ENCODE measurements around the gene SH3RF3.

SH3RF3 gene

GRCh38 chr2:109340381-109340780, 211.4 kb downstream of the SH3RF3 start:
- DNase-seq (ENCODE audit: low spot score): no peak

- DNase-seq (ENCODE audit: low spot score): no peak
Observed at GRCh38 chr2:109341355-109342255, 212.6 kb downstream of the SH3RF3 start.

GRCh38 chr2:109342256-109342850, 213.3 kb downstream of the SH3RF3 start:
- DNase-seq (ENCODE audit: low spot score): no peak

- DNase-seq (ENCODE audit: low spot score): no peak
Observed at GRCh38 chr2:109342930-109343329, 213.9 kb downstream of the SH3RF3 start.

- no peak for DNase-seq (ENCODE audit: low spot score)
Observed at GRCh38 chr2:109343460-109343859, 214.5 kb downstream of the SH3RF3 start.

GRCh38 chr2:109344270-109344805, 215.3 kb downstream of the SH3RF3 start:
- no peak for DNase-seq (ENCODE audit: low spot score)

GRCh38 chr2:109345091-109345490, 216.1 kb downstream of the SH3RF3 start:
- DNase-seq (ENCODE audit: low spot score): no peak

GRCh38 chr2:109345653-109346480, 216.9 kb downstream of the SH3RF3 start:
- DNase-seq (ENCODE audit: low spot score): no peak

- DNase-seq (ENCODE audit: low spot score): no peak
Observed at GRCh38 chr2:109346601-109347228, 217.7 kb downstream of the SH3RF3 start.

- no peak for DNase-seq (ENCODE audit: low spot score)
Observed at GRCh38 chr2:109347626-109348025, 218.6 kb downstream of the SH3RF3 start.

- no peak for DNase-seq (ENCODE audit: low spot score)
Observed at GRCh38 chr2:109348190-109348589, 219.2 kb downstream of the SH3RF3 start.

- no peak for DNase-seq (ENCODE audit: low spot score)
Observed at GRCh38 chr2:109348671-109349502, 219.9 kb downstream of the SH3RF3 start.

GRCh38 chr2:109349503-109350465, 220.8 kb downstream of the SH3RF3 start:
- no peak for DNase-seq (ENCODE audit: low spot score)

GRCh38 chr2:109350526-109350925, 221.5 kb downstream of the SH3RF3 start:
- no peak for DNase-seq (ENCODE audit: low spot score)

GRCh38 chr2:109351164-109351756, 222.3 kb downstream of the SH3RF3 start:
- DNase-seq (ENCODE audit: low spot score): peak; percentile 18

- DNase-seq (ENCODE audit: low spot score): no peak
Observed at GRCh38 chr2:109352056-109352897, 223.3 kb downstream of the SH3RF3 start.

- no peak for DNase-seq (ENCODE audit: low spot score)
Observed at GRCh38 chr2:109352898-109353689, 224.1 kb downstream of the SH3RF3 start.

All from LoVo (cell line).